Kidney epithelial cell (primary cell): Measurements from ENCODE around the gene PRAC2. TPM values are rescaled to one million over a fixed set of nuclear protein-coding genes. Genes with fewer than 3 reads are reported as not detected.

ENCODE experiments used
- DNase-seq: peaks from one replicate; pipeline ENCODE4 v3.0.0-alpha.2; 2010; ENCODE audit warnings: low read depth
- H3K27me3 ChIP-seq: 2 replicates; pipeline ENCODE4 v1.6.0; 2011; ENCODE audit warnings: low read length; ENCODE audit not compliant: control insufficient read depth, insufficient read depth
- H3K36me3 ChIP-seq: 2 replicates; pipeline ENCODE4 v1.5.1; 2011; ENCODE audit warnings: low read length; ENCODE audit not compliant: control insufficient read depth, insufficient read depth
- H3K4me3 ChIP-seq: 2 replicates; pipeline ENCODE4 v1.5.1; 2011; ENCODE audit warnings: low read depth, mild to moderate bottlenecking, control low read depth, low read length
- CTCF ChIP-seq: IDR thresholded peaks from 2 replicates; pipeline ENCODE4 v1.5.1; 2011; ENCODE audit warnings: mild to moderate bottlenecking, moderate library complexity, low read length, control low read depth, inconsistent platforms; ENCODE audit not compliant: insufficient read depth, poor library complexity, severe bottlenecking
- total RNA-seq: library from RNA; depleted of rRNA; stranded (reverse); fragments of >200 nt; gene quantifications from 2 replicates; pipeline ENCODE4 v1.2.3, GENCODE V29; 2015

Gene PRAC2
- total RNA-seq, 1 donor from 2014 or later: not detected

GRCh38 chr17:48769009-48769675 is 46.2 kb downstream of the PRAC2 start:
- no peak for DNase-seq
- H3K36me3 ChIP-seq: no peaks in the 10 kb centered on the region
- H3K27me3 ChIP-seq: no peaks in the 10 kb centered on the region
- TF ChIP-seq CTCF: no peak
- no peak overlapping the region for H3K4me3 ChIP-seq

GRCh38 chr17:48770954-48771353 is 48.0 kb downstream of the PRAC2 start:
- no peak for DNase-seq
- Histone ChIP-seq H3K36me3 (no peaks in the 10 kb centered on the region), H3K4me3 (no peak overlapping the region), H3K27me3 (no peaks in the 10 kb centered on the region)
- TF ChIP-seq CTCF: no peak

- H3K36me3 ChIP-seq: no peaks in the 10 kb centered on the region
- no peaks in the 10 kb centered on the region for H3K27me3 ChIP-seq
- DNase-seq: no peak
- TF ChIP-seq CTCF: no peak
- H3K4me3 ChIP-seq: no peak overlapping the region
These were observed 50.3 kb downstream of the PRAC2 start for GRCh38 chr17:48773245-48773644.

Other genes starting within 250 kb of the PRAC2 start
- gene HOXB1, start 192.2 kb upstream of the PRAC2 start, total RNA-seq: not detected in 2 replicates
- 15.2 and 24.6 TPM in 2 replicates for gene HOXB2, start 178.1 kb upstream of the PRAC2 start, total RNA-seq
- gene HOXB4, start 144.8 kb upstream of the PRAC2 start, total RNA-seq: 3.6 and 4.4 TPM in 2 replicates
- 24.0 and 31.1 TPM in 2 replicates for gene HOXB3, start 132.9 kb upstream of the PRAC2 start, total RNA-seq
- 3.6 and 3.8 TPM in 2 replicates for gene HOXB5, start 129.4 kb upstream of the PRAC2 start, total RNA-seq
- 29.8 and 30.7 TPM in 2 replicates for gene HOXB6, start 118.2 kb upstream of the PRAC2 start, total RNA-seq
- 26.3 and 27.2 TPM in 2 replicates for gene HOXB7, start 112.2 kb upstream of the PRAC2 start, total RNA-seq
- gene HOXB8, start 107.9 kb upstream of the PRAC2 start, total RNA-seq: 7.2 and 7.5 TPM in 2 replicates
- 70.1 and 77.0 TPM in 2 replicates for gene HOXB9, start 96.8 kb upstream of the PRAC2 start, total RNA-seq
- gene PRAC1, start 667 bp upstream of the PRAC2 start, total RNA-seq: not detected in 2 replicates
- not detected in 2 replicates for gene HOXB13, start 5.6 kb downstream of the PRAC2 start, total RNA-seq
- not detected in 2 replicates for gene TTLL6, start 94.0 kb downstream of the PRAC2 start, total RNA-seq
- gene CALCOCO2, start 107.8 kb downstream of the PRAC2 start, total RNA-seq: 33.3 and 45.1 TPM in 2 replicates
- gene ATP5MC1, start 169.6 kb downstream of the PRAC2 start, total RNA-seq: 45.9 and 71.1 TPM in 2 replicates
- gene UBE2Z, start 185.2 kb downstream of the PRAC2 start, total RNA-seq: 118 and 119 TPM in 2 replicates
- 114 and 142 TPM in 2 replicates for gene SNF8, start 221.7 kb downstream of the PRAC2 start, total RNA-seq
- gene GIP, start 245.4 kb downstream of the PRAC2 start, total RNA-seq: not detected in 2 replicates